Measurements from ENCODE around the gene AKAP12. TPM values are rescaled to one million over a fixed set of nuclear protein-coding genes. Genes with fewer than 3 reads are reported as not detected.
"Not testable (repeated sequence)": the region's sequence is repeated elsewhere in the genome, so short reads cannot be mapped to it uniquely, and the experiment has no call there.

Gene AKAP12
- total RNA-seq, 2 donors from 2014 or later: 102 to 167 TPM

DNA sequence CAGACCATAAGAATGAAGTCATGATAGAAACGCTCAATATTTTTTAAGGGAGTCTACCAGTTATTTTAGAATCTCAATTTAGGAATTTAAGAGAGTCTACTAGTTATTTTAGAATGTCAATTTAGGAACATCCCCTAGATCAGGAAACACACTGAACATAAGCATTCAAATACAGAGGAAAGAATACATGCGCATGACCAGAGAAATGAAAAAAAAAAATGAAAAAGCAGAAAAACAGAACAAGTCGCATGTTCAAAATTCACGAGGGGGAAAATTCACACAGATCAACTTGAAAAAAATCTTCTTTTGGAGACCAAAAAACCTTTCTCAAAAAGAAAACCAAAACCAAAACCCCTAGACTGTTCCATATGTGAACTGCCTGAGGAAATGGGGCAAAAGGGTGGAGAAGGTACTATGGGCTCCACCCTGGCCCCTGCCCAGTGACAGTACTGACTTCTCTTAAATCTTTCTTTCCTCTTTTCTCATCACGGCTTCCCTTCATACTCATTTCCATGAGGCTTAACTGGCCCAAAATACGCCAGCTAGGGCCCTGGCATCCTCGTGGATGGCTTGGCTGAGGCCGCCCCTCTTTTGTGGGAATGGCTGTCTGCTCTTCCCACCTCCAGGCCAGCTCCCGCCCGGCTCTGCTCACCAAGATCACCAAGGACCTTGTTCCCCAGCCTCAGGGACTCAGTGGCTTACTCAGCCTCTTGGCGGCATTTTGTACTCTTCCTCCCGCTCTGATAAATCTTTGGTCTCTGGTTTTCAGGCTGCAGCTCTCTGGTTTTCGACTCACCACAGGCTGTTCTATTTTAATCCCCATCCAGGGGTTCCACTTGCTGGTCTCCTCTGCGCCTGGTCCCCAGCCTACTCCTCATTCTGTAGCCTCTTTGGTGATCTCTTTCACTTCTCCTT is 140.4 kb downstream of the AKAP12 start:
- H3K36me3 ChIP-seq: no peaks in the 10 kb centered on the region
- ATAC-seq (ENCODE audit: insufficient number of reproducible peaks, low FRiP score, low read depth): no peak
- H3K4me1 ChIP-seq (ENCODE audit: control insufficient read depth in 1 of 2, low read depth in 2 of 2): no peaks in the 10 kb centered on the region
- H3K9me3 ChIP-seq: no peaks in the 10 kb centered on the region
- no peak for DNase-seq (ENCODE audit: low spot score)
- H3K27me3 ChIP-seq (replicated peaks; ENCODE audit: insufficient read depth): no peaks in the 10 kb centered on the region
- TF ChIP-seq, protein P1, sequence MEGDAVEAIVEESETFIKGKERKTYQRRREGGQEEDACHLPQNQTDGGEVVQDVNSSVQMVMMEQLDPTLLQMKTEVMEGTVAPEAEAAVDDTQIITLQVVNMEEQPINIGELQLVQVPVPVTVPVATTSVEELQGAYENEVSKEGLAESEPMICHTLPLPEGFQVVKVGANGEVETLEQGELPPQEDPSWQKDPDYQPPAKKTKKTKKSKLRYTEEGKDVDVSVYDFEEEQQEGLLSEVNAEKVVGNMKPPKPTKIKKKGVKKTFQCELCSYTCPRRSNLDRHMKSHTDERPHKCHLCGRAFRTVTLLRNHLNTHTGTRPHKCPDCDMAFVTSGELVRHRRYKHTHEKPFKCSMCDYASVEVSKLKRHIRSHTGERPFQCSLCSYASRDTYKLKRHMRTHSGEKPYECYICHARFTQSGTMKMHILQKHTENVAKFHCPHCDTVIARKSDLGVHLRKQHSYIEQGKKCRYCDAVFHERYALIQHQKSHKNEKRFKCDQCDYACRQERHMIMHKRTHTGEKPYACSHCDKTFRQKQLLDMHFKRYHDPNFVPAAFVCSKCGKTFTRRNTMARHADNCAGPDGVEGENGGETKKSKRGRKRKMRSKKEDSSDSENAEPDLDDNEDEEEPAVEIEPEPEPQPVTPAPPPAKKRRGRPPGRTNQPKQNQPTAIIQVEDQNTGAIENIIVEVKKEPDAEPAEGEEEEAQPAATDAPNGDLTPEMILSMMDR (IDR thresholded peaks at IDR 0.05): no peak
- peak overlapping the region; percentile 49 for H3K4me3 ChIP-seq
- H3K27ac ChIP-seq: peak overlapping the region; percentile 8 to 24

- no peak for ATAC-seq (ENCODE audit: insufficient number of reproducible peaks, low FRiP score, low read depth)
- H3K27ac ChIP-seq: peak overlapping the region in 1 of 2 donors; percentile 24
- TF ChIP-seq, protein P1 (IDR thresholded peaks at IDR 0.05): no peak
These were observed 141.1 kb downstream of the AKAP12 start for GRCh38 chr6:151380848-151381205.

DNA sequence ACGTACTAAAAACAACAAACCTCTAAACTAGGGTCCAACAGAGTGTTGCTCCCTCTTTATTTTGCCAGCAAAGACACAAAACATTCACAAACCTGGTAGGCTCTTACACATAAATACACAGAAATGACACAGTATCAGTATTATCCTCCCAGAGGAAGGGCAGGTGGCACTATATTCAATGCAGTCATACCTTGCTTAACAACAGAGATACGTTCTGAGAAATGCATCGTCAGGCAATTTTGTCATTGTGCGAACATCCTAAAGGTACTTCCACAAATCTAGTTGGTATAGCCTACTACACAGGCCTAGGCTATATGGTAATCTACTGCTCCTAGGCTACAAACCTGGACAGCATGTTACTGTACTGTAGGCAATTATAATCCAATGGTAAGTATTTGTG is 142.0 kb downstream of the AKAP12 start:
- no peak overlapping the region for H3K4me3 ChIP-seq
- no peaks in the 10 kb centered on the region for H3K4me1 ChIP-seq (ENCODE audit: control insufficient read depth in 1 of 2, low read depth in 2 of 2)
- ATAC-seq (ENCODE audit: insufficient number of reproducible peaks, low FRiP score, low read depth): no peak
- H3K27me3 ChIP-seq (replicated peaks; ENCODE audit: insufficient read depth): no peaks in the 10 kb centered on the region
- no peaks in the 10 kb centered on the region for H3K36me3 ChIP-seq
- TF ChIP-seq, protein P1 (IDR thresholded peaks at IDR 0.05): no peak
- no peaks in the 10 kb centered on the region for H3K9me3 ChIP-seq
- no peak for DNase-seq (ENCODE audit: low spot score)
- no peak overlapping the region for H3K27ac ChIP-seq

More at GRCh38 chr6:151380848-151381205, 141.1 kb downstream of the AKAP12 start:
- no peaks in the 10 kb centered on the region for H3K4me1 ChIP-seq (ENCODE audit: control insufficient read depth in 1 of 2, low read depth in 2 of 2)
- H3K9me3 ChIP-seq: no peaks in the 10 kb centered on the region
- DNase-seq (ENCODE audit: low spot score): no peak
- H3K4me3 ChIP-seq: no peak overlapping the region
- no peaks in the 10 kb centered on the region for H3K36me3 ChIP-seq
- H3K27me3 ChIP-seq (replicated peaks; ENCODE audit: insufficient read depth): no peaks in the 10 kb centered on the region

GRCh38 chr6:151382631-151383030 is 142.9 kb downstream of the AKAP12 start:
- H3K36me3 ChIP-seq; ATAC-seq (ENCODE audit: insufficient number of reproducible peaks, low FRiP score, low read depth); DNase-seq (ENCODE audit: low spot score); H3K27ac ChIP-seq; H3K4me3 ChIP-seq; H3K4me1 ChIP-seq (ENCODE audit: control insufficient read depth in 1 of 2, low read depth in 2 of 2); H3K9me3 ChIP-seq; H3K27me3 ChIP-seq (replicated peaks; ENCODE audit: insufficient read depth): not testable (repeated sequence)

GRCh38 chr6:151384151-151384550 is 144.4 kb downstream of the AKAP12 start:
- DNase-seq (ENCODE audit: low spot score) (no peak), ATAC-seq (ENCODE audit: insufficient number of reproducible peaks, low FRiP score, low read depth) (no peak)
- Histone ChIP-seq H3K36me3 (no peaks in the 10 kb centered on the region), H3K27ac (no peak overlapping the region), H3K4me1 (ENCODE audit: control insufficient read depth in 1 of 2, low read depth in 2 of 2) (peaks cover 7 to 19% of the 10 kb centered on the region in 2 donors), H3K27me3 (replicated peaks; ENCODE audit: insufficient read depth) (no peaks in the 10 kb centered on the region), H3K4me3 (no peak overlapping the region), H3K9me3 (no peaks in the 10 kb centered on the region)
- TF ChIP-seq, protein P1 (IDR thresholded peaks at IDR 0.05): no peak

Data from thoracic aorta (tissue), 2 donors.